ENCODE results near the gene SLC16A11. TPM values are rescaled to one million over a fixed set of nuclear protein-coding genes. Genes with fewer than 3 reads are reported as not detected.

The SLC16A11 gene
- total RNA-seq, 1 donor from 2014 or later = 0.47 TPM

DNA sequence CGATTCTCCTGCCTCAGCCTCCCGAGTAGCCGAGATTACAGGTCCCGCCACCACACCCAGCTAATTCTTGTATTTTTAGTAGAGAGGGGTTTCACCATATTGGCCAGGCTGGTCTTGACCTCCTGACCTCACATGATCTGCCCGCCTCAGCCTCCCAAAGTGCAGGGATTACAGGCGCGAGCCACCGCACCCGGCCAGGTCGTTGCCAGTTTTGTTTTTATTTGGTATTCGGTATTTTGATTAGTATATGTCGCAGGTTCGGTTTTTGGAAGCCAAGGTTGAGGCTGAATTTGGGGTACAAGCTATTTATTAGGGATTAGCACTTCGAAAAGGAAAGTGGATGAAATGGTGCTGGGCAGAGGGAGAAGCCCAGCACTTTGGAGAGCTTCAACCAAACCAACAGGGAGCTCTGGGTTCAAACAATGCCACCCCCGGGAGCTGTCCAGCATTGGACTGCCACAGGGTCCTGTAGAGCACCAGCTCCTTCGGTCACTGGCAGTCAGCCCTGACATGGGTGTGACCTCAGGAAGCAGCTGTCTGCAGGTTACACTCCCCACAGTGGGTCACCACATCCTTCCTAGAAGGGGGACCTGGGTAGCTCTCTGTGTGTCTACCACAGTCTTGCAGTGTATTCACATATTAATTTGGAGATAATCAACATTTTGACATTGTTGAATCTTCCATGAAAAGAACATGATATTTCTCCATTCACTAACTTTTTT lies 37.6 kb upstream of the SLC16A11 start:
- Mint-ChIP-seq H3K4me3 (ENCODE audit: unreplicated experiment) (no peak overlapping the region), H3K4me1 (ENCODE audit: low read depth) (peaks cover 2% of the 10 kb centered on the region), H3K9me3 (ENCODE audit: low read depth) (no peaks in the 10 kb centered on the region), H3K27ac (ENCODE audit: unreplicated experiment) (no peak overlapping the region), H3K27me3 (ENCODE audit: low read depth) (peaks cover 16% of the 10 kb centered on the region), H3K36me3 (ENCODE audit: low read depth) (no peaks in the 10 kb centered on the region)
- peak; percentile 33 for DNase-seq (ENCODE audit: low spot score)
- TF ChIP-seq, protein P1, sequence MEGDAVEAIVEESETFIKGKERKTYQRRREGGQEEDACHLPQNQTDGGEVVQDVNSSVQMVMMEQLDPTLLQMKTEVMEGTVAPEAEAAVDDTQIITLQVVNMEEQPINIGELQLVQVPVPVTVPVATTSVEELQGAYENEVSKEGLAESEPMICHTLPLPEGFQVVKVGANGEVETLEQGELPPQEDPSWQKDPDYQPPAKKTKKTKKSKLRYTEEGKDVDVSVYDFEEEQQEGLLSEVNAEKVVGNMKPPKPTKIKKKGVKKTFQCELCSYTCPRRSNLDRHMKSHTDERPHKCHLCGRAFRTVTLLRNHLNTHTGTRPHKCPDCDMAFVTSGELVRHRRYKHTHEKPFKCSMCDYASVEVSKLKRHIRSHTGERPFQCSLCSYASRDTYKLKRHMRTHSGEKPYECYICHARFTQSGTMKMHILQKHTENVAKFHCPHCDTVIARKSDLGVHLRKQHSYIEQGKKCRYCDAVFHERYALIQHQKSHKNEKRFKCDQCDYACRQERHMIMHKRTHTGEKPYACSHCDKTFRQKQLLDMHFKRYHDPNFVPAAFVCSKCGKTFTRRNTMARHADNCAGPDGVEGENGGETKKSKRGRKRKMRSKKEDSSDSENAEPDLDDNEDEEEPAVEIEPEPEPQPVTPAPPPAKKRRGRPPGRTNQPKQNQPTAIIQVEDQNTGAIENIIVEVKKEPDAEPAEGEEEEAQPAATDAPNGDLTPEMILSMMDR (IDR thresholded peaks at IDR 0.05) = no peak

DNA sequence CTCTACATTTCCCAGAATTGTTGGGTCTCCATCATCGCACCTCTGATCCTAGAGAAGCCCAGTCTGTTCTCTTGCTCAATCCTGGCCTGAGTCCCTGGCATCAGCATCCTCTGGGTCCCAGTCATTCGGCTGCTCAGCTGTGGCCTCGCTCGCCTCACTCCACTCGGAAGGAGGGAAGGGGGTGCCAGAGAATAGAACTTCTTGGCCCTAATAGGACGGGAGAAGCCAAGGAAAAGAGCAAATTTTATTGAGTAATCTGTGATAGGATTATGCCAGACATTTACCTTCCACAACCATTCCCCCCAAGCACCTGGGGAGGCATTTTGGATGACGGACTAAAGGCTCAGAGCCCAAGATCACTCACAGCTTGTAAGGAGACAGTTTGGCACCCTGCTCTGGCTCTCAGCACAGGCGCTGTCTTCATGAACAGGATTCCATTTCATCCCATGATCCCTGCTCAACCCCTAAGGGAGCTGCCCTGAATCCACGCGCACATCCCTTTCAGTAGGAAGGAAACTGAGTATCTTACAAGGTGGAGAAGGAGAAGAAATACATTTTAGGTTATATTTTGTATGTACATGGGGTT lies 36.7 kb upstream of the SLC16A11 start:
- TF ChIP-seq, protein P1 (IDR thresholded peaks at IDR 0.05) = no peak
- DNase-seq (ENCODE audit: low spot score) = peak; percentile 14
- no peaks in the 10 kb centered on the region for H3K36me3 Mint-ChIP-seq (ENCODE audit: low read depth)
- H3K4me1 Mint-ChIP-seq (ENCODE audit: low read depth) = peaks cover 2% of the 10 kb centered on the region
- H3K9me3 Mint-ChIP-seq (ENCODE audit: low read depth) = no peaks in the 10 kb centered on the region
- peaks cover 14% of the 10 kb centered on the region for H3K27me3 Mint-ChIP-seq (ENCODE audit: low read depth)
- no peak overlapping the region for H3K27ac Mint-ChIP-seq (ENCODE audit: unreplicated experiment)
- no peak overlapping the region for H3K4me3 Mint-ChIP-seq (ENCODE audit: unreplicated experiment)

DNA sequence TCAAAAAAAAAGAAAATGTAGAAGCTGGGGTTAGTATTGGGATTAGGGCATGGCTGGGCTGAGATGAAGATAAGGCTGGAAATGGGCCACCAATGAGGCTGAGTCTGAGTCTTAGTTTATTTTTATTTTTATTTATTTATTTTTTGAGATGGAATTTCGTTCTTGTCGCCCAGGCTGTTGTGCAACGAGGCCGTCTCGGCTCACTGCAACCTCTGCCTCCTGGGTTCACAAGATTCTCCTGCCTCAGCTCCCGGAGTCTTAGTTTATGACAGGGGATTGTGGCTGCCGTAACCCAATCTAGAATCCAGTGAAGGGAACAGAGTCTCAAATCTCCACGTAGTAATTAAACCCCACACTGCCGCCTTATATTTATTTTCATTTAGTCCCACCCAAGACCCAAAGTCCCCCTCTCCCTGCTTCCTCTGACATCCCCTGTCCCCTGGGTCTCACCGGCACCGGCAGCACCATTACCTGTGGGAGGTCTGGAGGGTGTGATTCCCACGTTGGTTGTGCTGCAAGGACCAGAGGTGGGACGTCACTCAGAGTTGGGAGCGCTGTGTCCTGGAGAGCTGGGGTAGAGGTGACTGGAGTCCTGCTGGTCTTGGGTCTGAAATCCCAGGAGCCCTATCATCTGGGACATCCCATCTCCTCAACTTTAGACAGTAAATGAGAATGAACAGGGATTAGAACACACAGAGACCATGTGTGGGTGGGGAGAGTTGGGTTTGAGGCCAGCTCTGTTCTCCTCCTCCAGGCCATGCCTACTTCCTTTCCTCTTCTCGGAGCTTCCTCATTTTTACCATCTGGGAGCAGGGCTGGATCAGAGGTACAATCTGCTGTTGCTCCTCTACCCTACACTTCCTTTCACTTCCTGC lies 35.9 kb upstream of the SLC16A11 start, which contains the start of gene CLEC10A:
Gene CLEC10A, minus strand, starts transcription at position 671 of the 875 bp plus-strand sequence. CDS start 1,439 bp downstream, outside the sequence.
- TF ChIP-seq, protein P1 (IDR thresholded peaks at IDR 0.05) = no peak
- Mint-ChIP-seq H3K9me3 (ENCODE audit: low read depth) (no peaks in the 10 kb centered on the region), H3K36me3 (ENCODE audit: low read depth) (no peaks in the 10 kb centered on the region), H3K27me3 (ENCODE audit: low read depth) (peaks cover 17% of the 10 kb centered on the region), H3K4me1 (ENCODE audit: low read depth) (peaks cover 2% of the 10 kb centered on the region), H3K27ac (ENCODE audit: unreplicated experiment) (no peak within 1 kb of the TSS), H3K4me3 (ENCODE audit: unreplicated experiment) (no peak within 1 kb of the TSS)
- DNase-seq (ENCODE audit: low spot score) = peak; percentile 75

DNA sequence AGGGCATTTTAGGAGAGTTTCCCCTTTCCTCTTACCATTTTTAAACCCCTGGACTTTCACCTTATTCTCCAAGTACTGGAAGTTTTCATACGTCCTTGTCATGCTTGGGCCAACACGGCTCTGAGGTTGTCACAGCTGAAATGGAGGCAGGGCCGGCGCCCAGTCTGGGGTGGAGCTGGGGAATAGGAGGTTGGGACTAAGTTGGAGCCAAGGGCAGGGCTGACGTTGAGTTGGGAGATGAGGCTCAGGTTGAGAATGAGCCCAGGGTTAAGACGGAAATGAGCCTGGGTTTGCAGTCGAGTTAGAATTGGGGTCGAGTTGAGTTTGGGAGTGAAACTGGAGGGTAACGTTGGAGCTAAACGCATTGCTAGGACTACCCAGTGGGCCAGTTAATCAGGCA lies 34.8 kb upstream of the SLC16A11 start:
- peak; percentile 54 for DNase-seq (ENCODE audit: low spot score)
- Mint-ChIP-seq H3K9me3 (ENCODE audit: low read depth) (no peaks in the 10 kb centered on the region), H3K4me1 (ENCODE audit: low read depth) (peaks cover under 1% of the 10 kb centered on the region), H3K27ac (ENCODE audit: unreplicated experiment) (no peak overlapping the region), H3K36me3 (ENCODE audit: low read depth) (no peaks in the 10 kb centered on the region), H3K4me3 (ENCODE audit: unreplicated experiment) (no peak overlapping the region), H3K27me3 (ENCODE audit: low read depth) (peaks cover 14% of the 10 kb centered on the region)
- TF ChIP-seq, protein P1 (IDR thresholded peaks at IDR 0.05) = no peak

All from chondrocyte (in vitro differentiated cells).